Measurements from ENCODE around the gene C1orf141. TPM values are rescaled to one million over a fixed set of nuclear protein-coding genes. Genes with fewer than 3 reads are reported as not detected.

The C1orf141 gene
- total and polyA plus RNA-seq, 9 of the 15 experiments (the other 6 are each of a cell fraction or from before 2014, with no cell fraction given), result not detected

DNA sequence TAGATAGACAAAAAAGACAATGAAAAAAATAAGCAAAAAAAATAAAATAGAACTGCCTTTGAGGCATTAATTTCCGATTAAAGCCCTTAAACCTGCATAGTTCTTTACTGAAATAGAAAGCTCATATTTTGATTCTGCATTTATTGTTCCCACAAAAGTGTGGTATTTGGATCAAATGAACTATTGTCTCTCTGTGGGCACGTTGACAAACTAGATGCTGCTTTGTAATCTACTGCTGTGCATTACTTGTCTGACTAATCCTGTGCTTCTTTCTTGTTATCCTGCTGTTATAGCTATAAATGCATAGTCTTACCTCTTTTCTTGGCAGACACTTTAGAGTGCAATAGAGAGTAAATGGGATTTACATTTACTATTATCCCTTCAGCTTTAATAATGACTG is 49.4 kb downstream of the C1orf141 start (continued):
- TF ChIP-seq, protein P1, sequence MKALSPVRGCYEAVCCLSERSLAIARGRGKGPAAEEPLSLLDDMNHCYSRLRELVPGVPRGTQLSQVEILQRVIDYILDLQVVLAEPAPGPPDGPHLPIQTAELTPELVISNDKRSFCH (CRISPR knock-in tag; IDR thresholded peaks at IDR 0.05), result no peak
- TF ChIP-seq, protein P1 (tag; IDR thresholded peaks at IDR 0.05), result no peak
- no peak for TF ChIP-seq ZNF41 (CRISPR knock-in tag; conservative IDR thresholded peaks at IDR 0.05)
- TF ChIP-seq CHD1 (IDR thresholded peaks at IDR 0.05; ENCODE audit: low read length), result no peak

DNA sequence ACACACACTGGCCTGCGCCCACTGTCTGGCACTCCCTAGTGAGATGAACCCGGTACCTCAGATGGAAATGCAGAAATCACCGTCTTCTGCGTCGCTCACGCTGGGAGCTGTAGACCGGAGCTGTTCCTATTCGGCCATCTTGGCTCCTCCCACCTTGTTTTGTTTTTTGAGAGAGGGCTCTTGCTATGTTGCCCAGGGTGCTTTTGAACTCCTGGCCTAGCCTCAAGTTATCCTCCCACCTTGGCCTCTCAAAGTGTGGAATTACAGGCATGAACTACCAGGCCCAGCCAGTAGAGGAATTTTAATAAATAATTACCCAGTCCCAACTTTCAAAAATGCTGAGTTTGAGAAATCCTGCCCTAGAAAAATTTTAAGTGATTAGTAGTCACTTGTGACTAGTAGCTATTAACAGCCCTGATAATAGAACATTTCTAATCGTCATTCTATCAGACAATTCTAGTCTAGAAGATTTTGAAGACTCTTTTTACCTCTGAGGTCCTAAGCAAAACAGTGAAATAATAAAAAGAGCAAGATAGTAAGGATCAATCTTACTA is 49.9 kb downstream of the C1orf141 start:
- intact Hi-C loops (cut with micrococcal nuclease) (no loop called here), in situ Hi-C loops (cut with MboI) (no loop called here)
- Histone ChIP-seq H3K4me3 (no peak overlapping the region), H3K9me3 (replicated peaks; ENCODE audit: control insufficient read depth, insufficient read depth, low read depth, low read length) (0 out of 2 replicates have a peak, but pooled peaks cover 2% of the 10 kb centered on the region), H3K27ac (ENCODE audit: extremely low read depth, low read depth, low read length) (no peak overlapping the region), H3K27me3 (ENCODE audit: control insufficient read depth in 2 of 2, insufficient read depth in 2 of 2, low read length in 2 of 2) (no peaks in the 10 kb centered on the region), H3K79me2 (ENCODE audit: control insufficient read depth, insufficient read depth, low read length) (no peaks in the 10 kb centered on the region), H2AFZ (ENCODE audit: low read depth, low read length) (no peak overlapping the region), H4K20me1 (replicated peaks; ENCODE audit: control insufficient read depth, insufficient read depth, low read length) (no peaks in the 10 kb centered on the region), H3K4me2 (ENCODE audit: insufficient read depth, low read length) (no peak overlapping the region), H3K9me1 (ENCODE audit: control insufficient read depth, insufficient read depth, low read length) (no peaks in the 10 kb centered on the region), H3K36me3 (ENCODE audit: control insufficient read depth, insufficient read depth, low read length) (no peaks in the 10 kb centered on the region), H3K4me1 (replicated peaks in 1 of 2; ENCODE audit: control insufficient read depth in 2 of 2, insufficient read depth in 2 of 2, low read length in 2 of 2) (peaks cover 0 to 9% of the 10 kb centered on the region in 2 experiments; a peak in 4 of 5 replicates), H3K9ac (ENCODE audit: insufficient read depth in 1 of 2, low read depth in 2 of 2, low read length in 2 of 2) (no peak overlapping the region)
- CTCF ChIA-PET (ENCODE audit: low intra/inter-chr PET ratio), result no interaction called here
- ATAC-seq, result no peak
- 28% methylated on average over 1 of the region's 9 CpGs for WGBS (ENCODE audit: insufficient coverage, low coverage, missing lambda C conversion rate)
- DNase-seq (ENCODE audit: extremely low read depth in 1 of 4, low spot score in 3 of 4), result no peak
- POLR2A ChIA-PET, result no interaction called here
- BruUV-seq (replicated peaks), result no TSS peak
- no peak for FAIRE-seq
- TF ChIP-seq GABPB2 (CRISPR knock-in tag; conservative IDR thresholded peaks at IDR 0.05) (no peak), SUPT5H (IDR thresholded peaks at IDR 0.05) (no peak), NCOA1 (IDR thresholded peaks at IDR 0.05; ENCODE audit: low read depth) (no peak), C11orf30 (IDR thresholded peaks at IDR 0.05; ENCODE audit: low read depth) (peak; percentile 50; the same call in 1 of the 2 replicates), SOX6 (IDR thresholded peaks at IDR 0.05) (no peak), NFIX (CRISPR knock-in tag; IDR thresholded peaks at IDR 0.05; ENCODE audit: low read depth) (no peak), ZNF316 (IDR thresholded peaks at IDR 0.05) (peak; percentile 80), TCF7L2 (IDR thresholded peaks at IDR 0.05; ENCODE audit: low read depth, low read length) (no peak), MAFF (IDR thresholded peaks at IDR 0.05; ENCODE audit: low read length) (peak; percentile 17; the same call in 1 of the 2 replicates), ZNF431 (CRISPR knock-in tag; IDR thresholded peaks at IDR 0.05) (no peak), GTF2E2 (tag; IDR thresholded peaks at IDR 0.05) (no peak), BACH1 (tag; IDR thresholded peaks at IDR 0.05) (no peak), MAFG (tag; conservative IDR thresholded peaks at IDR 0.05) (peak; percentile 27; the same call in 1 of the 2 replicates), ZNF311 (CRISPR knock-in tag; IDR thresholded peaks at IDR 0.05) (no peak)
- TF ChIP-seq, protein P2, sequence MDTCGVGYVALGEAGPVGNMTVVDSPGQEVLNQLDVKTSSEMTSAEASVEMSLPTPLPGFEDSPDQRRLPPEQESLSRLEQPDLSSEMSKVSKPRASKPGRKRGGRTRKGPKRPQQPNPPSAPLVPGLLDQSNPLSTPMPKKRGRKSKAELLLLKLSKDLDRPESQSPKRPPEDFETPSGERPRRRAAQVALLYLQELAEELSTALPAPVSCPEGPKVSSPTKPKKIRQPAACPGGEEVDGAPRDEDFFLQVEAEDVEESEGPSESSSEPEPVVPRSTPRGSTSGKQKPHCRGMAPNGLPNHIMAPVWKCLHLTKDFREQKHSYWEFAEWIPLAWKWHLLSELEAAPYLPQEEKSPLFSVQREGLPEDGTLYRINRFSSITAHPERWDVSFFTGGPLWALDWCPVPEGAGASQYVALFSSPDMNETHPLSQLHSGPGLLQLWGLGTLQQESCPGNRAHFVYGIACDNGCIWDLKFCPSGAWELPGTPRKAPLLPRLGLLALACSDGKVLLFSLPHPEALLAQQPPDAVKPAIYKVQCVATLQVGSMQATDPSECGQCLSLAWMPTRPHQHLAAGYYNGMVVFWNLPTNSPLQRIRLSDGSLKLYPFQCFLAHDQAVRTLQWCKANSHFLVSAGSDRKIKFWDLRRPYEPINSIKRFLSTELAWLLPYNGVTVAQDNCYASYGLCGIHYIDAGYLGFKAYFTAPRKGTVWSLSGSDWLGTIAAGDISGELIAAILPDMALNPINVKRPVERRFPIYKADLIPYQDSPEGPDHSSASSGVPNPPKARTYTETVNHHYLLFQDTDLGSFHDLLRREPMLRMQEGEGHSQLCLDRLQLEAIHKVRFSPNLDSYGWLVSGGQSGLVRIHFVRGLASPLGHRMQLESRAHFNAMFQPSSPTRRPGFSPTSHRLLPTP (IDR thresholded peaks at IDR 0.05; ENCODE audit: borderline replicate concordance, extremely low read depth, insufficient read length), result no peak
- TF ChIP-seq, protein P3, sequence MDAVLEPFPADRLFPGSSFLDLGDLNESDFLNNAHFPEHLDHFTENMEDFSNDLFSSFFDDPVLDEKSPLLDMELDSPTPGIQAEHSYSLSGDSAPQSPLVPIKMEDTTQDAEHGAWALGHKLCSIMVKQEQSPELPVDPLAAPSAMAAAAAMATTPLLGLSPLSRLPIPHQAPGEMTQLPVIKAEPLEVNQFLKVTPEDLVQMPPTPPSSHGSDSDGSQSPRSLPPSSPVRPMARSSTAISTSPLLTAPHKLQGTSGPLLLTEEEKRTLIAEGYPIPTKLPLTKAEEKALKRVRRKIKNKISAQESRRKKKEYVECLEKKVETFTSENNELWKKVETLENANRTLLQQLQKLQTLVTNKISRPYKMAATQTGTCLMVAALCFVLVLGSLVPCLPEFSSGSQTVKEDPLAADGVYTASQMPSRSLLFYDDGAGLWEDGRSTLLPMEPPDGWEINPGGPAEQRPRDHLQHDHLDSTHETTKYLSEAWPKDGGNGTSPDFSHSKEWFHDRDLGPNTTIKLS (IDR thresholded peaks at IDR 0.05; ENCODE audit: borderline replicate concordance, low read depth), result no peak
